Type B pancreatic cell (in vitro differentiated cells): ENCODE data around the gene PRICKLE2. TPM values are rescaled to one million over a fixed set of nuclear protein-coding genes. Genes with fewer than 3 reads are reported as not detected.

Source experiments
- DNase-seq: peaks from one replicate; pipeline ENCODE4 v3.0.0; 2021; ENCODE audit warnings: mixed read lengths; ENCODE audit not compliant: unreplicated experiment; ENCODE audit errors: extremely low spot score
- H3K27ac Mint-ChIP-seq: 2 replicates; pipeline ENCODE4 v1.8.0; 2021; ENCODE audit warnings: mild to moderate bottlenecking, mixed read lengths
- H3K27me3 Mint-ChIP-seq: 2 replicates; pipeline ENCODE4 v1.8.0; 2021; ENCODE audit warnings: mixed read lengths
- H3K36me3 Mint-ChIP-seq: 2 replicates; pipeline ENCODE4 v1.8.0; 2021; ENCODE audit warnings: mixed read lengths
- H3K4me1 Mint-ChIP-seq: one replicate; pipeline ENCODE4 v1.8.0; 2021; ENCODE audit warnings: mixed read lengths; ENCODE audit not compliant: unreplicated experiment
- H3K4me3 Mint-ChIP-seq: 2 replicates; pipeline ENCODE4 v1.8.0; 2021; ENCODE audit warnings: mild to moderate bottlenecking, mixed read lengths
- H3K9me3 Mint-ChIP-seq: 2 replicates; pipeline ENCODE4 v1.8.0; 2021; ENCODE audit warnings: mixed read lengths
- CTCF ChIP-seq: fragments of 200-600 bp; sonication (generic); conservative IDR thresholded peaks from 2 replicates; pipeline ENCODE4 v1.5.0; 2021; ENCODE audit warnings: antibody characterized with exemption, mild to moderate bottlenecking
- total RNA-seq: library from RNA; stranded (reverse); gene quantifications from 2 replicates; pipeline ENCODE4 v1.2.1, GENCODE V29; 2021; ENCODE audit warnings: low replicate concordance

Gene PRICKLE2
- total RNA-seq, 1 donor from 2014 or later = 23.6 TPM

- no peak overlapping the region for H3K4me3 Mint-ChIP-seq
- no peak for DNase-seq
- H3K27ac Mint-ChIP-seq = no peak overlapping the region
- H3K36me3 Mint-ChIP-seq = no peaks in the 10 kb centered on the region
- no peak for TF ChIP-seq CTCF
- peaks cover 33% of the 10 kb centered on the region for H3K4me1 Mint-ChIP-seq
- H3K27me3 Mint-ChIP-seq = peaks cover 6% of the 10 kb centered on the region
- peaks cover 15% of the 10 kb centered on the region for H3K9me3 Mint-ChIP-seq
Measured at GRCh38 chr3:64074060-64074459, 151.2 kb downstream of the PRICKLE2 start.

GRCh38 chr3:64073158-64073761, 152.0 kb downstream of the PRICKLE2 start:
- H3K4me3 Mint-ChIP-seq = no peak overlapping the region
- no peaks in the 10 kb centered on the region for H3K36me3 Mint-ChIP-seq
- no peak for DNase-seq
- H3K9me3 Mint-ChIP-seq = peaks cover 21% of the 10 kb centered on the region
- no peak overlapping the region for H3K27ac Mint-ChIP-seq
- H3K4me1 Mint-ChIP-seq = peaks cover 26% of the 10 kb centered on the region
- H3K27me3 Mint-ChIP-seq = peaks cover 4% of the 10 kb centered on the region
- no peak for TF ChIP-seq CTCF

- TF ChIP-seq CTCF = no peak
- H3K27me3 Mint-ChIP-seq = peaks cover under 1% of the 10 kb centered on the region
- H3K27ac Mint-ChIP-seq = no peak overlapping the region
- DNase-seq = no peak
- peaks cover 23% of the 10 kb centered on the region for H3K9me3 Mint-ChIP-seq
- peaks cover 28% of the 10 kb centered on the region for H3K4me1 Mint-ChIP-seq
- H3K4me3 Mint-ChIP-seq = no peak overlapping the region
- H3K36me3 Mint-ChIP-seq = no peaks in the 10 kb centered on the region
Measured at GRCh38 chr3:64072126-64072525, 153.1 kb downstream of the PRICKLE2 start.

- Mint-ChIP-seq H3K36me3 (no peaks in the 10 kb centered on the region), H3K9me3 (peaks cover 23% of the 10 kb centered on the region), H3K27me3 (no peaks in the 10 kb centered on the region), H3K4me1 (peaks cover 31% of the 10 kb centered on the region), H3K27ac (no peak overlapping the region), H3K4me3 (no peak overlapping the region)
- no peak for DNase-seq
- no peak for TF ChIP-seq CTCF
Measured at GRCh38 chr3:64070704-64071103, 154.6 kb downstream of the PRICKLE2 start.

DNA sequence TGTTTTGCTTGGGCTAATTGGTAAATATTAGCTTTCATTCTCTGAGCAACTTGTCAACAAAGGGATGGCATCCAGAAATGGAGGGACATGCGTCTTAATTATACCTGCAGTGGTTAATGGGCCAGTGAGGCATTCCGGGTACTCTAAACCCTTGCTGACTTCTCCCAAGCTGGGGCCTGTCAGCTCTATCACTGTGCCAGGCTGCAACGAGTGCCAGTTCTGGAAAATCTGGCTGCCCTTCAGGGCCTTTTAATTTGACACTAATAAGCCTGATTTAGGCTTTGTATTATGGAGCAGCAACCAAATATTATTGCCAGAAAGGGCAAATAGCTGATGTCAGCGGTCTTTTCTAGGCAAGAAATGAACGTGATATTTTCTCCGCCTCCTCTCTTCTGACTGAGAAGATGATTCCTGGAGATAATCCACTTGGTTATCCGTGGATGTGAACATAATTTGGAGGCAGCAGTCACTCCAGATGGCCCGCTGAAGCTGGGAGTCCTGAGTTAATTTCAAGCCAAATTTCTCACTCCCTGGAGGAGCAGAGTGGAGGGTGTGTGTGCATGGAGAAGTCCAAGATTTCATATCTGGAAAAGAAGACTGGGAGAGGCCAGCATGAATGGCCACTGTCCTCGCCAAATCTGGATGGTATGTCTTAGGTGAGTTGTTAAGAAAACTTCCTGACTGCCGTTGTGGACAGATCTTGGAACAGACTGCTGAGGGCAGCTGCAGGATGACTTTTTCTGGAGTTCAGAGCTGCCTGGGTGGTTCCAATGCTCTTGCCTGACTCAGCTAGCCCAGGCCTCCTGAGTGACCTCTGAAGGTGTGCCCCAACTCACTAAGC, 157.5 kb downstream of the PRICKLE2 start:
- no peak for DNase-seq
- H3K4me1 Mint-ChIP-seq = peaks cover 30% of the 10 kb centered on the region
- no peak overlapping the region for H3K4me3 Mint-ChIP-seq
- peaks cover 4% of the 10 kb centered on the region for H3K27me3 Mint-ChIP-seq
- no peaks in the 10 kb centered on the region for H3K36me3 Mint-ChIP-seq
- H3K27ac Mint-ChIP-seq = no peak overlapping the region
- TF ChIP-seq CTCF = no peak
- H3K9me3 Mint-ChIP-seq = peaks cover 17% of the 10 kb centered on the region
